DOHH2 (cell line): Measurements from ENCODE around the gene CRISP2.

Experiments used
- CTCF ChIP-seq: fragments of 200-600 bp; sonication (generic); IDR thresholded peaks from one replicate; pipeline ENCODE4 v1.5.1; 2014; ENCODE audit warnings: antibody characterized with exemption, mild to moderate bottlenecking, low read depth, low read length; ENCODE audit not compliant: poor library complexity, severe bottlenecking
- EZH2phosphoT487 ChIP-seq: fragments of 200-600 bp; sonication (generic); IDR thresholded peaks from 2 replicates; pipeline ENCODE4 v1.6.1; 2017; ENCODE audit warnings: borderline replicate concordance, mild to moderate bottlenecking, antibody characterized with exemption, low read length, moderate library complexity, mixed read lengths

- TF ChIP-seq CTCF (no peak), EZH2phosphoT487 (no peak)
Measured at GRCh38 chr6:49653942-49654341, 59.4 kb downstream of the CRISP2 start.
